ENCODE results near the gene SCP2. TPM values are rescaled to one million over a fixed set of nuclear protein-coding genes. Genes with fewer than 3 reads are reported as not detected.

The SCP2 gene
- total RNA-seq, 1 donor from 2014 or later, result 39.1 TPM

GRCh38 chr1:52904927-52905698 is 22.0 kb upstream of the SCP2 start:
- H3K9me3 ChIP-seq (ENCODE audit: control insufficient read depth in 3 of 3, low read length in 3 of 3), result no peaks in the 10 kb centered on the region
- peaks cover 21 to 26% (median 22%) of the 10 kb centered on the region in 3 donors for H3K4me1 ChIP-seq (ENCODE audit: control insufficient read depth in 3 of 3, insufficient read depth in 3 of 3, low read length in 3 of 3)
- peak overlapping the region; percentile 13 to 60 (median 30) for H3K4me3 ChIP-seq (ENCODE audit: low read length in 3 of 3)
- peaks cover 0 to 5% (median 3%) of the 10 kb centered on the region in 3 donors for H3K36me3 ChIP-seq (ENCODE audit: control insufficient read depth in 3 of 3, insufficient read depth in 3 of 3, low read length in 3 of 3)
- peak overlapping the region; percentile 89 for H3K27ac ChIP-seq (ENCODE audit: low read depth, low read length)
- peak overlapping the region; percentile 63 to 75 (median 71) for H3K9ac ChIP-seq (ENCODE audit: low read depth in 1 of 3, low read length in 3 of 3)
- H3K27me3 ChIP-seq (ENCODE audit: control insufficient read depth in 3 of 3, insufficient read depth in 3 of 3, low read length in 3 of 3), result no peaks in the 10 kb centered on the region

- Histone ChIP-seq H3K9me3 (ENCODE audit: control insufficient read depth in 3 of 3, low read length in 3 of 3) (no peaks in the 10 kb centered on the region), H3K27me3 (ENCODE audit: control insufficient read depth in 3 of 3, insufficient read depth in 3 of 3, low read length in 3 of 3) (no peaks in the 10 kb centered on the region), H3K27ac (ENCODE audit: low read depth, low read length) (peak overlapping the region; percentile 89), H3K9ac (ENCODE audit: low read depth in 1 of 3, low read length in 3 of 3) (peak overlapping the region; percentile 63 to 75 (median 71)), H3K36me3 (ENCODE audit: control insufficient read depth in 3 of 3, insufficient read depth in 3 of 3, low read length in 3 of 3) (peaks cover 1 to 6% (median 6%) of the 10 kb centered on the region in 3 donors), H3K4me3 (ENCODE audit: low read length in 3 of 3) (peak overlapping the region in 2 of 3 donors; percentile 13 to 14), H3K4me1 (ENCODE audit: control insufficient read depth in 3 of 3, insufficient read depth in 3 of 3, low read length in 3 of 3) (peaks cover 21 to 26% (median 22%) of the 10 kb centered on the region in 3 donors)
Measured at GRCh38 chr1:52906135-52906603, 20.9 kb upstream of the SCP2 start.

GRCh38 chr1:52907068-52907811 is 19.8 kb upstream of the SCP2 start:
- no peaks in the 10 kb centered on the region for H3K27me3 ChIP-seq (ENCODE audit: control insufficient read depth in 3 of 3, insufficient read depth in 3 of 3, low read length in 3 of 3)
- no peaks in the 10 kb centered on the region for H3K9me3 ChIP-seq (ENCODE audit: control insufficient read depth in 3 of 3, low read length in 3 of 3)
- H3K27ac ChIP-seq (ENCODE audit: low read depth, low read length), result no peak overlapping the region
- peaks cover 6 to 11% (median 6%) of the 10 kb centered on the region in 3 donors for H3K36me3 ChIP-seq (ENCODE audit: control insufficient read depth in 3 of 3, insufficient read depth in 3 of 3, low read length in 3 of 3)
- H3K4me1 ChIP-seq (ENCODE audit: control insufficient read depth in 3 of 3, insufficient read depth in 3 of 3, low read length in 3 of 3), result peaks cover 21 to 26% (median 22%) of the 10 kb centered on the region in 3 donors
- H3K9ac ChIP-seq (ENCODE audit: low read depth in 1 of 3, low read length in 3 of 3), result peak overlapping the region in 1 of 3 donors; percentile 51
- H3K4me3 ChIP-seq (ENCODE audit: low read length in 3 of 3), result no peak overlapping the region

DNA sequence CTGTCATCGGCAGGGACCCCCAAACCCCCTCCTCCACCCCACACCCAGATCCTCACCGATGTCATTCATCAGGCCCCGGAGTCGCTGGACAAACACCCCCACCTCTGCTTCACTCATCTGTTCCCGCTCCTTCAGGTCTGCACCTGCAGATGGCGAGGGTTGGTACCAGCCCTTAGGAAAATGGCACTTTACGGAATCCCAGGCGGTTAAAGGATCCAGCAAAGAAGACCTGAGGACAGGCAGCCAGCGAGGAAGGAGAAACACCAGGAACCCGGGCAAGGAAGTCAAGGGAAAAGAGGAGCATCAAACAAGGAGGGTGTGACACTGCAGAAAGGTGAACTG is 19.3 kb upstream of the SCP2 start:
- Histone ChIP-seq H3K27me3 (ENCODE audit: control insufficient read depth in 3 of 3, insufficient read depth in 3 of 3, low read length in 3 of 3) (no peaks in the 10 kb centered on the region), H3K27ac (ENCODE audit: low read depth, low read length) (no peak overlapping the region), H3K36me3 (ENCODE audit: control insufficient read depth in 3 of 3, insufficient read depth in 3 of 3, low read length in 3 of 3) (peaks cover 6 to 11% (median 6%) of the 10 kb centered on the region in 3 donors), H3K9ac (ENCODE audit: low read depth in 1 of 3, low read length in 3 of 3) (no peak overlapping the region), H3K4me3 (ENCODE audit: low read length in 3 of 3) (no peak overlapping the region), H3K4me1 (ENCODE audit: control insufficient read depth in 3 of 3, insufficient read depth in 3 of 3, low read length in 3 of 3) (peaks cover 21 to 26% (median 22%) of the 10 kb centered on the region in 3 donors), H3K9me3 (ENCODE audit: control insufficient read depth in 3 of 3, low read length in 3 of 3) (no peaks in the 10 kb centered on the region)

DNA sequence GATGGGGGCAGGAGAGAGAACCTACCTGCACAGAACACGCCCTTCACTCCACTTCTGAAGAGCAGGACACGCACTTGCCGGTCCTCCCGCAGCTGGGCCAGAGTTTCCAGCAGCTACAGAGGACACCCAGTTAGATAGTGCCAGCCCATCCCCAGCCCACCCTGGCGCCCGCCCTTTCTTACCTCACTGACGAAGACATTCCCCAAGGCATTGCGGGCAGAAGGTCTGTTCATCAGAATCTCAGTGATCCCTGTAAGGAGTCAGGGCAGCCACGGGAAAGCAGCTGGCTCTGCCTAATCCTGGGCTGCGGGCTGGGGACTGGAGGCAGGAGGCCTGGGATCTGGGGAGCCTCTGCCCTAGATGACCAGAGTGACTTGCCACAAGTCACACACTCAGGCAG is 15.5 kb upstream of the SCP2 start:
- no peak overlapping the region for H3K9ac ChIP-seq (ENCODE audit: low read depth in 1 of 3, low read length in 3 of 3)
- H3K4me3 ChIP-seq (ENCODE audit: low read length in 3 of 3), result no peak overlapping the region

GRCh38 chr1:52913014-52913413 is 14.1 kb upstream of the SCP2 start:
- Histone ChIP-seq H3K9ac (ENCODE audit: low read depth in 1 of 3, low read length in 3 of 3) (no peak overlapping the region), H3K4me3 (ENCODE audit: low read length in 3 of 3) (no peak overlapping the region), H3K4me1 (ENCODE audit: control insufficient read depth in 3 of 3, insufficient read depth in 3 of 3, low read length in 3 of 3) (peaks cover 16 to 25% (median 18%) of the 10 kb centered on the region in 3 donors), H3K9me3 (ENCODE audit: control insufficient read depth in 3 of 3, low read length in 3 of 3) (no peaks in the 10 kb centered on the region), H3K36me3 (ENCODE audit: control insufficient read depth in 3 of 3, insufficient read depth in 3 of 3, low read length in 3 of 3) (peaks cover 3 to 16% (median 10%) of the 10 kb centered on the region in 3 donors), H3K27me3 (ENCODE audit: control insufficient read depth in 3 of 3, insufficient read depth in 3 of 3, low read length in 3 of 3) (no peaks in the 10 kb centered on the region), H3K27ac (ENCODE audit: low read depth, low read length) (no peak overlapping the region)

More for the DNA sequence above, 15.5 kb upstream of the SCP2 start:
- H3K27ac ChIP-seq (ENCODE audit: low read depth, low read length), result no peak overlapping the region
- H3K27me3 ChIP-seq (ENCODE audit: control insufficient read depth in 3 of 3, insufficient read depth in 3 of 3, low read length in 3 of 3), result no peaks in the 10 kb centered on the region
- H3K9me3 ChIP-seq (ENCODE audit: control insufficient read depth in 3 of 3, low read length in 3 of 3), result no peaks in the 10 kb centered on the region
- H3K4me1 ChIP-seq (ENCODE audit: control insufficient read depth in 3 of 3, insufficient read depth in 3 of 3, low read length in 3 of 3), result peaks cover 12 to 20% (median 14%) of the 10 kb centered on the region in 3 donors
- H3K36me3 ChIP-seq (ENCODE audit: control insufficient read depth in 3 of 3, insufficient read depth in 3 of 3, low read length in 3 of 3), result peaks cover 6 to 16% (median 13%) of the 10 kb centered on the region in 3 donors

DNA sequence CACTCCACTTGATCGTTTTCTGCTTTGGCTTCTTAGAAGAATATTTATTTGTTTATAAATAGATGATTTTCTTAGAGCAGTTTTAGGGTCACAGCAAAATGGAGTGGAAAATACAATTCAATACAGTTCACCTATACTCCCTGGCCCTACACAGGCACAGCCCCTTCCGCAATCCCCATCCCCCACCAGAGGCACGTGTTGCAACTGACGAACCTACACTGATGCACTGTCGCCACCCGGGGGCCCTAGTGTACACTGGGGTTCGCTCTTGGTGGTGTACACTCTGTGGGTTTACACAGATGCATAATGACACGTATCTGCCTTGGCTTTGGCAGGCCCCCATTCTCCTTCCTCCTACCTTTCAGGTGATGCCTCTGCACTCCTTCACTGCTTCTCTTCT is 13.5 kb upstream of the SCP2 start:
- Histone ChIP-seq H3K27me3 (ENCODE audit: control insufficient read depth in 3 of 3, insufficient read depth in 3 of 3, low read length in 3 of 3) (no peaks in the 10 kb centered on the region), H3K4me1 (ENCODE audit: control insufficient read depth in 3 of 3, insufficient read depth in 3 of 3, low read length in 3 of 3) (peaks cover 16 to 25% (median 18%) of the 10 kb centered on the region in 3 donors), H3K27ac (ENCODE audit: low read depth, low read length) (no peak overlapping the region), H3K9me3 (ENCODE audit: control insufficient read depth in 3 of 3, low read length in 3 of 3) (no peaks in the 10 kb centered on the region), H3K36me3 (ENCODE audit: control insufficient read depth in 3 of 3, insufficient read depth in 3 of 3, low read length in 3 of 3) (peaks cover 3 to 16% (median 8%) of the 10 kb centered on the region in 3 donors), H3K4me3 (ENCODE audit: low read length in 3 of 3) (no peak overlapping the region), H3K9ac (ENCODE audit: low read depth in 1 of 3, low read length in 3 of 3) (no peak overlapping the region)

DNA sequence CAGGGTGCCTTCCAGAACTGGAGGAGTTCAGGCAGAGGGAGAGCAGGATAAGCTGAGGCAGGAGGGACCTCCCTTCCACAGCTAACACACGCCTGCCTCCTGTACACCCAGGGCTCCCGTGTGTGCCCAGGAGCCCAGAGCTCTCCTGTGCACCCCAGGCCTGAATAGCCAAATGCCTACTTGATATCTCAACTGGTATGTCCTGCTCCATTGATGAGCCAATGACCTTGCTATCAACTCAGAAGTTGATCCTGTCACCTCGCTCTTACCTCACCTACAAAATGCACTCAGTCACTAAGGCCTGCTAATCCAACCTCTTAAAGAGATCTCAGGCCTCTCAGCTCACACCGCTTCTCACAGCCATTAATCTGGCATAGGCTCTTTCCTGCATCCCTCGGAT is 12.6 kb upstream of the SCP2 start:
- Histone ChIP-seq H3K9me3 (ENCODE audit: control insufficient read depth in 3 of 3, low read length in 3 of 3) (no peaks in the 10 kb centered on the region), H3K36me3 (ENCODE audit: control insufficient read depth in 3 of 3, insufficient read depth in 3 of 3, low read length in 3 of 3) (peaks cover 3 to 16% (median 8%) of the 10 kb centered on the region in 3 donors)

DNA sequence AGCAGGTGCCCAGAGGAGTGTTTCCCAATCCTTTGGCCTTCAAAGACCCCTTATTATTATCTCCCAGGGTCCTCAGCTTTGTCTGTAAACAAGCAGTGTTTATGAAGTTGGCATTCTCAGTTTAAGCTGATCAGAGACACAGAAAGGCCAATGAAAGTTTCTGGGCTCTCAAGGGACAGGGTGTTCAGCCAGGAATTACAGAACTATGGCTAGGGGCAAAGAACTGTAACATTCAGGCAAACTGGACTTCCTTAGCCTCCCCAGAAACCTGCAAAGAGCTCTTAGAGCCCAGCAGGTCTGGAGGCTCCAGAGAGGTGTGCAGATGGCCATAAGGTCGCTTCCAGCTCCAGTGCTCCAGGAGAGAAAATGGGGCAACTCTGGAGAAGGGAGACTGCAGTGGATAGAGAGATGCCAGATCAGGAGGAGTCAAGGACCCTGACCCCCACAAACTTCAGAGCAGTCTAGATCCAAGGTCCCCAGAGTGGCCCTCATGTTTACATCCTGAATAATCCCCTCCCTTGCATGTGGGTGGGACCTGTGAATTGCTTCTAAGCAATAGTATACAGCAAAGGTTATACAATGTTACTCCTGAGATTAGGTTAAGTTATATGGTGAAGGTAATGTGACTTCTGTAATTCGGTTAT is 11.7 kb upstream of the SCP2 start:
- H3K36me3 ChIP-seq (ENCODE audit: control insufficient read depth in 3 of 3, insufficient read depth in 3 of 3, low read length in 3 of 3), result peaks cover 3 to 16% (median 8%) of the 10 kb centered on the region in 3 donors
- no peaks in the 10 kb centered on the region for H3K9me3 ChIP-seq (ENCODE audit: control insufficient read depth in 3 of 3, low read length in 3 of 3)
- peaks cover 21 to 25% (median 25%) of the 10 kb centered on the region in 3 donors for H3K4me1 ChIP-seq (ENCODE audit: control insufficient read depth in 3 of 3, insufficient read depth in 3 of 3, low read length in 3 of 3)
- H3K27ac ChIP-seq (ENCODE audit: low read depth, low read length), result no peak overlapping the region
- no peak overlapping the region for H3K4me3 ChIP-seq (ENCODE audit: low read length in 3 of 3)
- H3K27me3 ChIP-seq (ENCODE audit: control insufficient read depth in 3 of 3, insufficient read depth in 3 of 3, low read length in 3 of 3), result no peaks in the 10 kb centered on the region
- H3K9ac ChIP-seq (ENCODE audit: low read depth in 1 of 3, low read length in 3 of 3), result no peak overlapping the region

More for the DNA sequence above, 12.6 kb upstream of the SCP2 start:
- Histone ChIP-seq H3K9ac (ENCODE audit: low read depth in 1 of 3, low read length in 3 of 3) (no peak overlapping the region), H3K4me1 (ENCODE audit: control insufficient read depth in 3 of 3, insufficient read depth in 3 of 3, low read length in 3 of 3) (peaks cover 19 to 25% (median 23%) of the 10 kb centered on the region in 3 donors), H3K4me3 (ENCODE audit: low read length in 3 of 3) (no peak overlapping the region), H3K27me3 (ENCODE audit: control insufficient read depth in 3 of 3, insufficient read depth in 3 of 3, low read length in 3 of 3) (no peaks in the 10 kb centered on the region), H3K27ac (ENCODE audit: low read depth, low read length) (no peak overlapping the region)
